Middle frontal gyrus (tissue), 1 donor: ENCODE measurements around the gene ACTR3.

Source experiments
- DNase-seq: peaks from one replicate; pipeline ENCODE4 v3.0.0-alpha.2; 2015; ENCODE audit warnings: low spot score; ENCODE audit errors: extremely low spot score

Gene ACTR3

DNA sequence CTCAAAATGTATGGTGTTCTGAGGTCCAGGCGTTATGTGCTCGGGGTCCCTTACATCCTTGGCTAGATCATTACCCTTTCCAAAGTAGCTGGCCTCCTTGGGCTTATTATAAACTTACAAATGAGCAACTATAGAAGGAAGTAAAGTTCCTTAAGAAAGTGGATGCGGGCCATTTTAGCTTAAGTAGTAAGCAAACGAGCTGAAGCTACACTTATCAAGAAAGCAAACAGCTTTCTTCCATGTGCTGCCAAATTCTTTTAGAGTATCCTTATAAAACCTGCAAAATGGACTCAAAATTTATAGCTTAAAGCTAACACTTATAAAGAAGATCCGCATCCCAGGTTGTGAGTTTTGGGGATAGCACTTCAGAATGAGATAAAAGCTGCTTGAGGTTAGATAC is 75.3 kb downstream of the ACTR3 start:
- no peak for DNase-seq

- no peak for DNase-seq
Observed at GRCh38 chr2:113965644-113966043, 75.8 kb downstream of the ACTR3 start.

- DNase-seq = no peak
Observed at GRCh38 chr2:113966171-113966570, 76.3 kb downstream of the ACTR3 start.

DNA sequence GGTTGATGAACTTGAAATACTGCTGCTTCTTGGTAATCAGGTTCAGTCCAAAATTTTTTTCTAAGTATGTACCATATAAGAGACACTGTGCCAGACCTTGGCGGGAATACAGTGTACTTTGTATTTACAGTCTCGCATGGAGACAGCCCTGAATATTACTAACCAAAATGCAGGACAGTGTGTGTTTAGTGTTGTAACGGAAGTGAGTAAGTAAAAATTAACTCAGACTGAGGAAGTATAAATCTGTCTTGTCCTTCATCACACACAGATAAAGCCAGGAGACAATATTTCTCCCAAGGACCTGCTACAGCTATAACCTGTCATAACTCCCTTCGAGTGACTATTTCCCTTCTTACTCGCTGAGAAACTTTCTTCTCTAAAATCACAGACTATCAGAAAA is 76.9 kb downstream of the ACTR3 start:
- no peak for DNase-seq

GRCh38 chr2:113967272-113967671 is 77.4 kb downstream of the ACTR3 start:
- DNase-seq = no peak

GRCh38 chr2:113972766-113973165 is 82.9 kb downstream of the ACTR3 start:
- no peak for DNase-seq

- DNase-seq = no peak
Observed at GRCh38 chr2:113973810-113974209, 83.9 kb downstream of the ACTR3 start.

DNA sequence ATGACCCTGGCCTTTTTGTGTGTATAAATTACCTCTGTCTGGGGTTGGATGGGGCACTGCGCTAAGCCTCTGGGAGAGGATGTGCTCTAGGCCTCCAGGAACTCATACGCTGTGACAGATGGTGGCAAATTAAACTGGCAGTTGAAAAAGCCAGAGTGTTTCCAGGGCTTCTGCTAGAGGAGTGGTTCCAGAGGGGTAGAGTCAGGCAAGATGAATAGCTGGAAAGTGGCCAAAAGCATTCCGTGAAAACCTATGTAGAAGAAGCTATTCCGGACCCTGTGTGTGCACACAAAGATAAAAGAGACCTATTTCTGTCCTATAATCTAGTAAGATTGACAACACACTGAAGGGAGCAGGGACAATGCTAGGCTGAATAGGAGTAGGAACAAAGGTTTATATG is 84.8 kb downstream of the ACTR3 start:
- DNase-seq = no peak

- no peak for DNase-seq
Observed at GRCh38 chr2:113976277-113976928, 86.5 kb downstream of the ACTR3 start.

GRCh38 chr2:113977060-113977659 is 87.3 kb downstream of the ACTR3 start:
- no peak for DNase-seq

DNA sequence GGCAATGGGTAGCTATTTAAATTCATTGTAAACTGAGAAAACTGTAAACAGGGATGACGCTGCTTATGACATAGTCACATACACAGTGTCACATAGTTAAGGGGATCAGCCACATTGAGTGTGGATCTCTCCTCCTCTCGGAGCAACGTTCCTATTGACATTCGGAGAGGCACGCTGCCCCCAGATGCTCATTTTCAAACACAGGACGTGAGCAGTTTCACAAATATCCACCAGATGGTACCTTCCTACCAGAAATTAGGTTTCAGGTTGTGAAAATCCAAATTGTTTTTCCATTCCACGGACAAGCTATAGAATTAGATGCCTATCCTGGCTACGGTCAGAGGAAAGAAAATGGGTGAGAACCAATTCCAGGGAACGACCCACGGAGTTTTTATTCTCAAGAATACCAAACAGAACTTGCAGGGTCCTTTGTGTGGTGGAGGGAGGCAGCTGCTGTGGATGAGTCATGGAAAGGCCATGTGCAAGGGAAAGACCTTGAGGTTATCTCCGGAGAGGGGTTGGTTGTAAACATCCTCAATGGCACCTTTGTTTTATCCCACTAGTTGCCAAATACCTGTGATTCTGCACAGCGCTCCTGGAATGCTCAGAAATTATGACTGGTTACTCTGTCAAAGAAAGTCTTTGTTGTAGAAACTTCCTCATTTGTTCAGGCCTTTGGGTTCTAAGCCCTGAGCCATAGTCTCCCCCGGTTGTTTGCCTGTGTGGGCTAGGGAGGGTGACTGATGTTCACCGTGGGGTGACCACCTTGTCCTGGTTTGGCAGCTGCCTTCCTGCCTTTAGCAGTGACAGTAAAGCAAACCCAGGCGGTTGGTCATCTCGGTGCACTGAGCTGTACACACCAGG is 88.0 kb downstream of the ACTR3 start:
- DNase-seq = no peak

DNA sequence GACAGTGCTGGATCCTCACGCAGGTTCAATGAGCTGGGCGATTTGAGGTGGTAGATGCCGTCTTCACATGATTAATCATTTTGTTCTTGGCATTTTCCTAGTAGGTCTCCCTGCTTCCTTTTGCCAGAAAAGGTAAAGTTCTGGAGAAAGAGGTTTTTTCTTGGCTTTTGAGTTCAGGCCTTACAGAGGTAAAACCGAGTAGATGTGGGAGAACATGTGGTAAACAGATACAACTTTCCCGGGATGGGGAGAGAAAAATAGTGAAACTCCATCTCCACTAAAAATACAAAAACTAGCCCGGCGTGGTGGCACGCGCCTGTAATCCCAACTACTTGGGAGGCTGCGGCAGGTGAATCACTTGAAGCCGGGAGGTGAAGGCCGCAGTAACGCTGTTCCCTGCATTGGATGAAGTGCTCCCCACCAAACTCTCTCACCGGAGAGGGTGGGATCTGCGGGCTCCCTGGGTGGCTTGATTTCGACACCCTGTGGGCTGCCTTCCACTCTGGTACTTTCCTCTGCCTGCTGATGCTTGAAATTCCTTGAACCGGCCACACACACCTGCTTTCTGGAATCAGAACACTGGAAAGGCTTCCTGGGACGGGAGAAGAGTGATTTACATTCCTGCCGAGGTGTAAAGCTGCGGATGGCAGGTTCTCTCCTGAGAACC is 88.8 kb downstream of the ACTR3 start:
- DNase-seq = no peak

DNA sequence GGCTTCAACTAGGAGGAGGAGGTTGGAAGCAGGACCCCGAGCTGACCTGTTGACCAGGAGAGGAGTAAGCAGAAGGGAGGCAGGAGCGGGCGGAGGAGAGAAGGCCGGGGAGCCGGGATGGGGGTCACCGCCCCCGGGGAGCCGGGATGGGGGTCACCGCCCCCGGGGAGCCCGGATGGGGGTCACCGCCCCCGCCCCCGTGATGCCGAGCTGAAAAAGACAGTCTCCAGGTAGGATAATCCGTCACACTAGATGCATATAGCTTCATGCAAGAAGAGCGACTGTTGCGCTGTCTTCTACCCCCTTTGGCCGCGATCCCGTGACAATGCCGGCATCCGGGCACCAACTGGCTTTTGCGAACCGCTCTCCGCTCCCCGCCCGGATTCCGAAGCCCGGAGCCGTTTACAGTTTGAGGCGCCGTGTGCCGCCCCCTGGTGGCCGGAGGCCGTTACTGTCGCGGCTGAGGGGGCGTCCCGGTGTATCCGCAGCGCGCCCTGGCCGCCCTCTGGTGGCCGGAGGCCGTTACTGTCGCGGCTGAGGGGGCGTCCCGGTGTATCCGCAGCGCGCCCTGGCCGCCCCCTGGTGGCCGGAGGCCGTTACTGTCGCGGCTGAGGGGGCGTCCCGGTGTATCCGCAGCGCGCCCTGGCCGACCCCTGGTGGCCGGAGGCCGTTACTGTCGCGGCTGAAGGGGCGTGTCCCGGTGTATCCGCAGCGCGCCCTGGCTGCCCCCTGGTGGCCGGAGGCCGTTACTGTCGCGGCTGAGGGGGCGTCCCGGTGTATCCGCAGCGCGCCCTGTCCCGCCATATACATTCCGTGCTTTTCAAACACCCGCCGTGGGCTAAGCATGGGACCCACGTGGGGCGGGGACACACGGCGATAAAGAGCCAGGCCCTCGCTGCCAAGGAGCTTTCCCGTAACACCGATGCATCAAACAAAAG is 89.6 kb downstream of the ACTR3 start:
- no peak for DNase-seq

DNA sequence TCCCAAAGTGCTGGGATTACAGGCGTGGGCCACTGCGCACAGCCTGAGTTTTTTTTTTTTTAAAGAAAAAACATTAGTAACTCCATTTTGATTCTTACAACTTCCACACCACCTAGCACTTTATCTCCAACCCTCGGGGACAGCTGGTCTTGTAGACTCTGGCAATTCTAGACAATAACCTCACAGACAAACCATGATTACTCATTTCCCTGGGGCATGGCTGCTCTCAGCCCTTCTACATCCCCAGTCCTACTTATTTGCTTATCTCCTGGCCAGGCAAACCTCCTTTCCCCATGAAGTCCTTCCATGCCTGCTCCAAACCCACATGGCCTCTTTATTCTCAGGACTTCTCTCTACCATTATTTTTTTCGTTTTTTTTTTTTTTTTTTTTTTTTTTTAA is 91.1 kb downstream of the ACTR3 start:
- DNase-seq = no peak

DNA sequence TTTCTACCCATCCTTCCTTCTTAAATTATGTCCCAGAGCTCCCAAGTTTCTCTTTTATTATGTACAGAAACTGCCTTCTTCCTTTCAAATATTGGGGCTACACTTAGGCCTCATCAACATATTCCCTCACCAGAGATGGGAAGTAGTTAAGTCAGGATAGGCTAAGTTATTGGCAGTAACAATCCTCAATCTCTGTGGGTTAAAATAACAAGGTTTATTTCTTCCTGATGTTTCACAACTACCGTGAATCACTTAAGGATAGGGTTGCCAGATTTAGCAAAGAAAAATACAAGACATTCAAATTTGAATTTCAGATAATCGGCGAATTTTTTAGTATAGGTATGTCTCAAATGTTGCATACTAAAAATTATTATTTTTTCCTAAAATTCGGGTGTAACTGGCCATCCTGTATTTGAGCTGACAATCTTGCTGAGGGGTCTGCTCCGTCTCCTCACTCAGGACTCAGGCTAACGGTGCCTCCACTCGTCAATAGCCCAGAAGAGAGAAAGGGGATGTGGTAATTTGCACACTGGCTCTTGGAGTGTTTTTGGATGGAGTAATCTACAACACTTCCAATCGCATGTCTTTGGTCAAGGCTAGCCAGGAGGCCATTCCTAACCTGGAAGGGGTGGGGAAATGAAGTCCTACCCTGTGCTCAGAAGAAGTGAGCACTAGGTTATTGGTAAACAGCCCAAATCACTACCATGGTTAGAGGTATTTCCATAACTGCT is 91.7 kb downstream of the ACTR3 start:
- DNase-seq = no peak

DNA sequence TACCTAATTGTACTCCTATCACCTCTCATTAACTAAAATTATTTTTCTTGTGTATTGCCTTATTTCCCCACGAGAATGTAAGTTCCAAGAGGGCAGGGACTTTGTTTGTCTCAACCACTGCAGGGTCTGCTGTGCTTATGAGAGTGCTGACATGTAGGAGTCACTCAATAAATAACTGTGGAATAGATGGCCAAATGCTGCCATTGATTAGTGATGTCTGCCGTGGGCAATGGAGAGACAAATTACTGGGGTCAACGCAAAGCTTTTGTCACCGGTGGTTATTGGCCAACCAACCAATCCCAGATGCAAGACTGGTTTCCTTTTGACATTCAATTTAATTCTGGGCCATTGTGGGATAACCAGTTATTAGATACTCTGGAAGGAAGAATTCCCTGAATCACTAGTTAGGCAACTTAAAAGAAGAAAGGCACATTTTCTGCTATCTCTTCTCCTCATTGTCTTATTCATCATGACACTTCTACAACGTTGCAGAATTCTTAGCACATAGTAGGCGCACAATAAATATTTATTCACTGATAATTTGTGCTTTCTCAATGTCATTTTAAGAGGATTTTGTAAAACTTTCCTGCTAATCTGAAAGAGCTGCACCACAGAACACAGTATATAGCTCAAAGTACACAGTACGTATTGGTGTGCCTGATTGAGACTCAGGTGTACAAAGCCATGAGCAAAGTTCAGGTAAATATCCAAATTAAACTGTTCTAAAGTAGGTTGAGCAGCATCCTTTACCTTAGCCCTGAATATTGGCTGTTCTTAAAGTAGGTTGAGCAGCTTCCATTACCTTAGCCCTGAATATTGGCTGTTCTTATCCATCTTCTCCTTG is 95.9 kb downstream of the ACTR3 start:
- DNase-seq = no peak

DNA sequence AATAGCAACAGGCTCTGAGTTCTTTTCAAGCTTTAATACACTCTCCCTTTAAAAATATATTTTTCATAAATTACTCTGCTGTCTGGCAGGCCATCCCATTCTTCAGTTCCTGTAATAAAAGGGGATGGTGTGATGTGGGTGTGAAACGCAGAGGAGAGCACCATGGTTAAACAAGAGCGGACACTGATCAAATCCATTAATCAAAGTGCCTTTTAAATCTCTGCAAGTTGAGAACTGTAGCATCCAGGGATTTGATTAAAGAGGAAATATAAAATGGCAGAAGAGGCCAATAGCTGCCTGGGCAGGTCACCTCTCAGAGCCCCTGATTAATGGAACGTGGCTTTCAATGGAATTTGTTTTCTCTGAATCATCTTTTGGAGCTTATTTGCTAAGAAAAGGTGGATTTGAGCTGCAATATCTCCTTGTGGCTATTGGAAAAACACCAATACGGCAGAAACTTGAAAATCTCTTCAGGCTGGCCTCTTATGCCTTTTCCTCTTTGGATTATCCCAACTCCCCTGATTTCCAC is 96.9 kb downstream of the ACTR3 start:
- no peak for DNase-seq

DNA sequence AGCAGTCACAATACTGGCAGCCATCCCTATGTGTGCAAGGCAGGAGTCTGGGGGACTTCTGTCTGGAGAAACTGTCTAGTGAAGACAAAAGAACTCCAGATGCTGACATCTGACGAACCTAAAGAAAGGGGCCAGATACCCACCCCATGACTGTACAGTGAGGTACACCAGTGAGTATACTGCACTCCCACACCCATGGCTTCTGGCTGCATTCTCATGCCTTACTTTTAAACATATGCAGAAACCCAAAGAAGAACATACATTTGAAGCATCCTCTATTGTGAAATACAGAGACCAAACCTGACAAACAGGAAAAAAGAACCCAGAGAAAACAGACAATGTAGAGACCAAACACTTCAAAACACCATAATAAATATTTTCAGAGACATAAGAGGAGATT is 102.2 kb downstream of the ACTR3 start:
- no peak for DNase-seq
